Fibroblast of peridontal ligament (primary cell): Measurements from ENCODE around the gene CCDC12.

Source experiments
- DNase-seq: peaks from one replicate; pipeline ENCODE4 v3.0.0-alpha.2; 2010; ENCODE audit errors: extremely low read depth

CCDC12 gene

DNA sequence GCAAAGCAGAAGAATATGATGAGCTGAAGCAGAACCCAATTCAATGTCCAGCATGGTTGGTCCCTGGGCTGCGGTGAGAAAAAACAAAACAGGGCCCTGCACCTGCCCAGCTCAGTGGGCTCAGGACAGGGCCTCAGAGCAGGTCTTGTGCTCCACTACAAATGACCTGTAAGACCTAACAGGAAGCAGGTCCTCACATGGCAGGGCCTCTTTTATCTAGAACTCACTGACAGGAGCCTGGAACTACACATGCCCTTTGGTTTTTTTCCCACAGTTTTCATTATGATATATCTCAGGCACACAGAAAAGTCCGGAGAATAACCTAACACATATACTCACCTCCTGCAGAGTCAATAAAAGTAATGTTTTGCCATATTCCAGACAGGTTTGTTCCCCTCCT is 38.4 kb downstream of the CCDC12 start:
- DNase-seq = no peak

DNA sequence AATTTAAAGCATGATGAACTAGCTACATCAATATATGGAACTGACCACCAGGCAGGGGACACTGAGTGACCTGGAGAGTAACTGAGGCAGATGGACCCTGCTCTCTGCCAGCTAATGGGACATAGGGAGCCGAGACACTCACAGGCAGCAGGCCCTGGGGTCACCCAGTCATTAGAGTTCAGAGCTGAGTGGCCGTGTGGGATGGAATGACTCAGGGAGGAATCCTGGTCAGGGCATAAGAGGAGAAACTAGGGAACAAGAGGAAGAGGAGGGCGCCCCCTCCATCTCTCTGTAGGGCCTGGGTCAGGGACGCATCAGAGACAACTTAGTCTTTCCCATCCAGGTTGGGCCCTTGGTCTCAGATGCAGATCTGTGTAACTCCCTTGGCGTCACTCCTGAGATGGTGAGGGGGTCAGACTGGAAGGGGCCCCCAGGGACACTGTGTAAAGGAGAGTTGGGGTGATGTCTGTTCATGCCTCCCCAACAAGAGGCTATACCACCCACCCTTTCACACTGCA is 39.8 kb downstream of the CCDC12 start:
- no peak for DNase-seq

DNA sequence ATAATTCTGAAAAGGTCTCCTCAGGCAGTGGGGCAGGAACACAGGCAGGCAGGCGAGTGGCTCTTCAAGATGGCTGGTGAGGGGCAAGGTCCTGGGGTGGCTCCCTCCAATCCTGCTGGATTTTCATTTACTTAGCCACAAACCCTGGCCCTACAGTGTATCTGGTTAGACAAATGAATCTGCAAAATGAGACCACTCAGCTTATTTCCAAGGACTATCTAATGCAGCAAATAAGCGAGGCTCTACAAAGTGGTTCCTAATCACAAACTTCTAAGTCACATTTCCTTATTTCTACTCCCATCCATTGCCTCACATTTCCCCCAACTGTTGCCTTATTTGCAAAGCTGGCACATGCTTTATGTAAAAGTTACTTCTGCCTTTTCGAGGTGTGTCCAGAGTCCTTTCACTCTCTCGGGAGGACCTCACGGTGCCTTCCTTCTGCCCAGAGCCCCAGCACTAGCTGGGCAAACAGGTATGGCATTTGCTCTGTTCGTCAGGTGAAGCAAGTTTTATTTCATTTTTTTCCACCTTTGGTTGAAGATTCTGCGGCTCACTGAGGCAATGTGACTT is 40.5 kb downstream of the CCDC12 start:
- DNase-seq = no peak

- peak; percentile 94 for DNase-seq
Observed at GRCh38 chr3:46935168-46935858, 41.2 kb downstream of the CCDC12 start.

- peak; percentile 35 for DNase-seq
Observed at GRCh38 chr3:46934498-46935167, 41.9 kb downstream of the CCDC12 start.

- DNase-seq = no peak
Observed at GRCh38 chr3:46934072-46934471, 42.5 kb downstream of the CCDC12 start.

GRCh38 chr3:46933261-46933660 is 43.3 kb downstream of the CCDC12 start:
- DNase-seq = no peak

DNA sequence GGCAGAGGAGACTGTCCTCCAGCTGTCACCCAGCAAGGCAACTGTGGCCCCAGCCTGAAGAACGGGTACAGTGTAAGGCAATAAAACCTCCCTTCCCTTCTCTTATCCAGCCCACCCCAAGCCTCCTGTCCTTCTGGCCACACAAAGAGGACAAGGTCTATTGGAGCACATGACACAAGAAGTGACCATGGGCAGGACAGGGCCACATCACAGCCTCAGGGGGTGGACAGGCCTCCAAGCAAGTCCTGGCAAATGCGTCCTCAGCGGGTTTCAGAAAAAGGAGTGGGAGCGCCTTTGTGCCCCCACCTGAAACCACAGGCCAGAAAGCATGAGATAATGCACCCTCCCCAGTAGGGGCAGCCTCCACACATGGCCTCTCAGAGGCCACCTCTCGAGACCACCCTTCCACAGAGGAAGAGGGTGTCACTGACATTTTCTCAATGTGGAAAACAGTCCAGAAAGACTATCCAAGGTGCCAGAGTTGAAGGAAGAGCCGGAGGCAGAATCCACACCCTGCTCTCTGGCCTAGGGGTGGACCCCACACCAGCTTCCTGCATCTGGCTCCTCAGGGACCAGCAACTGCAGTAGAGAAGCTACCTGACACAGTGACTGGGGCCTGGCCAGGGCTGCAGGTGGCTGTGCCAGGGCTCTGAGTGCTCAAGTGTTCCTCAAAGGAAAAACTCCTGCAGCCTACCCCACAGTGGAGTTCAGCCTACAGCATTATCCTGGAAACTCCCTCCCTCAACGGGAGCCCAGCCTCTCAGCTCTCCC is 43.9 kb downstream of the CCDC12 start:
- no peak for DNase-seq

DNA sequence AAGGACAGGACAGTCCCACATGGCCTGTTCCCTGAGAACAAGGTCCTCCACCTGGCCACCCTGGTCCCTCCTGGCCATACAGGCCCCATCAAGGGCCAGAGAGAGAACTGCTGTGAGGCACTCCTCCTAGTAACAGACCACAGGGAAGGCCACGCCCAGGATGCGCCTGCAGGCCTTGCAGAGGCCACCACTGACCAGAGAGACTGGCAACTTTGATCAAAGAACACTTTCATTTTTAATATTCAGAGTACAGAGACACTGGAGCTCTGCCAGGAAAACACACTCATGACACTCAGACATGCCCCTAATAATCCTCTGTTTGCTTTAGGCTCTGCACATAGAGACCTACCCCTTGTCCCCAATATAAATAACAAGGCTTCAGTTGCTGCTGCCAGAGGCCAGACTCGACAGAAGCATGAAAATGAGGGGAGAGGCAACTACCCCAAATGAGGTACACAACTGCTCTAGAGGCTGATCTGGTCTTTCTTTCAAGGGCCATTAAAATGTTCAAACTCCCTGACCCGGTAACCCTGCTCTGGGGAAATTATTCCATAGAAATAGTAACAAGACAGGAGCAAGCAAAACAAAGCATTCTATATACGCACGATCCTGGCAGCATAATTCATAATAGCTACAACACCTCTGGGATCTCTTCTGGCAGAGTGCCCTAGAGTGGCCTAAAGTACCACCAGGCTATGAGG is 44.8 kb downstream of the CCDC12 start:
- DNase-seq = no peak

GRCh38 chr3:46930945-46931403 is 45.6 kb downstream of the CCDC12 start:
- DNase-seq = no peak

GRCh38 chr3:46930166-46930944 is 46.2 kb downstream of the CCDC12 start:
- no peak for DNase-seq

DNA sequence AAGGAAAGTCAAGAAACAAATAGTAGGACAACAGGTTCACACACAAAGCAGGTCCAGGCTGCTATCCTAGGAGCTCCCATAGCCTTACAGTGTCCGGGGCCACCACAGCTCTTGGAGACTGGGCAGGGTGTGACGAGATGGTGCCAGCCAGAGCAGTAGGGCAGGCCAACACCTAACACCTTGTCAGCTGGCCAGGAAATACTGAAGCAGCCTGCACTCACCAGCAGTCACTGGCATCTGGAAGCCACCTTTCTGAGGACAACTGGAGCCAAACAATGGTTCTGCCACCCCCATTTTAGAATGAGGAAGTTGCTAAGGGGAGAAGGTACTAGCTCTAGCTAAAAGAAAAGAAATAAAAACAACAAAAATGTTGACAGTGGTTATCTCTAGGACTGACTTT is 47.2 kb downstream of the CCDC12 start:
- no peak for DNase-seq

GRCh38 chr3:46928282-46928681 is 48.3 kb downstream of the CCDC12 start:
- no peak for DNase-seq

DNA sequence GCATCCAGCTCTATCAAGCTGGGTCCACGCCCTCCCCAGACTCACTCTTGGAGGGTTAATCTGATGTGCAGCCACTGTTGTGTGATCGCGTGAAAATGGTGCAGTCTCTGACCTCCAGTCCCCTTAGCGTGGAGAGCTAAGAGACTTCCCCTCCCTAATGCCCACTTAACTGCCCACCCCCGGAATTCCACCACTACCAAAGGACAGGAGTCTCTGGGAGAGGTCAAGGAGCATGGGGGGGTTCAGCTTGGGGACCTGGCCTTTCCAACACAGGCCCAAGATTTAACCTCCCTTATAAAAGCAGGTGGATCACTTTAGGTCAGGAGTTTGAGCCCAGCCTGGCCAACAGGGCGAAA is 48.8 kb downstream of the CCDC12 start:
- no peak for DNase-seq

- DNase-seq = no peak
Observed at GRCh38 chr3:46926871-46927717, 49.5 kb downstream of the CCDC12 start.

DNA sequence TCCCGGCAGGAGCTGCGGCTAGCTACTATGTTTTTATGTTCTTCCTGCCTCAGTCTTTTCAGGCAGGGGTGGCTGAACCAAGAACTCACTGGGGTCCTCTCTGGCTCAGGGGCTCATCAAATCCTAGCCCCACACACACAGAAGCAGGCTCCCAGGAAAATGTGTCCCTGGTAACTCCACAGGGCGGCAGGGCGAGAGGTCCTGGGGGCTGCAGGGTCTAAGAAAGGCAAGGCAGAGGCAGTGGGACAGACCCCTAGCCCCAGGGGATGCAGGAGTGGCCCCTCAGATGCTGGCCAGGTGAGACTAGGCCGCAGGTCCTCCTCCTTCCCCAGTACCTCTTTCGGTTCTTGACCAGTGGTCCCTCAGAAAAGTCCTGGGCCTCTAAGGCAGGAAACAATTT is 50.1 kb downstream of the CCDC12 start:
- DNase-seq = no peak

- DNase-seq = peak; percentile 34
Observed at GRCh38 chr3:46926039-46926438, 50.5 kb downstream of the CCDC12 start.

DNA sequence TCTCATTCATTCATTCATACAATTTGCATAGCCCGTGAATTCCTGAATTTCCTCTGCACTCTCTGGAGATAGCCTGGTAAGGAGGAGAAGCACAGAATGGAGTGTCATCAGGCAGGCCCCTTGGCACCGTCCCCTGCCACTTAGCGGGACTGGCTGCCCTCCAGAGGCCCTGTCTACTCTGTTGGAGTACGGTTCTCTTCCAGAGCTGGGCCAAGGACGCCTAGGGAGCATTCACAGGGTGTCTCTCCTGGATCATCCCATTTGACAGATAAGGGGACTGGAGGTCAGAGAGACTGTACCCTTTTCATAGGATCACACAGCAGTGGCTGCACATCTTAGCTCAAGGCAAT is 51.0 kb downstream of the CCDC12 start:
- no peak for DNase-seq

- DNase-seq = no peak
Observed at GRCh38 chr3:46924921-46925584, 51.5 kb downstream of the CCDC12 start.
